NCI-H2196 (cell line): ENCODE results near the gene DLX4.

ENCODE experiments used
- DNase-seq: peaks from one replicate; lab custom pipeline; 2025; ENCODE audit not compliant: unreplicated experiment; lab: John Stamatoyannopoulos, UW

DLX4 gene

GRCh38 chr17:50003911-50004310, 34.9 kb downstream of the DLX4 start:
- DNase-seq, result no peak

DNA sequence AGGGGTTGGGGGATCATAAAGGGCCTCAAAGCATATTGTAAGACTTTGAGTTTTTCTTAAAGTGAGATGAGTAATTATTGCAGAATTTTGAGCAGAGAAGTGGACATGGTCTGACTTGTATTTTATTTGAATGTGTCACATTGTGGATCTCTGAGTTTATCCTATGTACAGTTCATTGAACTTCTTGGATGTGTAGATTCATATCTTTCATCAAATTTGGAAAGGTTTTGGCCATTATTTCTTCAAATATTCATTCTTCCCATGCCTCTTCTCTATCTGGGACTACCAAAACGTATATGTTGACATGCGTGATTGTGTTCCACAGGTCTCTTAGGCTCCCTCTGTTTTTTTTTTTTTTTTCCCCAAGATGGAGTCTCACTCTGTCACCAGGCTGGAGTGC, 40.3 kb downstream of the DLX4 start:
- no peak for DNase-seq

DNA sequence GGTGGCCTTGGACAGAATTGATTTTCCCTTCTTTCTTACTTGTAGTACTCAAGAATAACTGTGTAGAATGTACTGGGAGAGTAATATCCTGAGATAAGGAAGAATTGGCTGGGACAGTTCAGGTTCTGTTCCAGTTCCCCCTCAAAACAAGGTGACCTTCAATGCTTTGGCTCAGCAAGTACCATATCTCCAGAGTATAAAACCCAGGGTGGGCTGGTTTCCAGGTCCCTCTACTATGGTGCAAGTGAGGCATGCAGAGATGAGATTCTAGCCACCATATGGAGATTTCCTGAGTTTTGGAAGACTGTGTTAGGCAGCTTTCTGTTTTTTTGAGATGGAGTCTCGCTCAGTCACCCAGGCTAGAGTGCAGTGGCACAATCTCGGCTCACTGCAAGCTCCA, 44.1 kb downstream of the DLX4 start:
- no peak for DNase-seq

GRCh38 chr17:50014471-50015088, 45.6 kb downstream of the DLX4 start:
- DNase-seq, result no peak

DNA sequence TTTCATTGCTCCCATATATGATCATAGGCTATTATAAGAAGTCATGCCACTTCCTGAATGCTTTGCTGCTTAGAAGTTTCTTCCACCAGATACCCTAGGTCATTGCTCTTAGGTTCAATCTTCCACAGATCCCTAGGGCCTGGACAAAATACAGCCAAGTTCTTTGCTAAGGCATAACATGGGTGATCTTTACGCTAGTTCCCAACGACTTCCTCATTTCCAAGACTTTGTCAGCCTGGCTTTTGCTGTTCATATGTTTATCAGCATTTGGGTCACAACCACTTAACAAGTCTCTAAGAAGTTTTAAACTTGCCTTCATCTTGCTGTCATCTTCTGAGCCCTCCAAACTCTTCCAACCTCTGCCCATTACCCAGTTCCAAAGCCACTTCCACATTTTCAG, 46.2 kb downstream of the DLX4 start:
- no peak for DNase-seq

DNA sequence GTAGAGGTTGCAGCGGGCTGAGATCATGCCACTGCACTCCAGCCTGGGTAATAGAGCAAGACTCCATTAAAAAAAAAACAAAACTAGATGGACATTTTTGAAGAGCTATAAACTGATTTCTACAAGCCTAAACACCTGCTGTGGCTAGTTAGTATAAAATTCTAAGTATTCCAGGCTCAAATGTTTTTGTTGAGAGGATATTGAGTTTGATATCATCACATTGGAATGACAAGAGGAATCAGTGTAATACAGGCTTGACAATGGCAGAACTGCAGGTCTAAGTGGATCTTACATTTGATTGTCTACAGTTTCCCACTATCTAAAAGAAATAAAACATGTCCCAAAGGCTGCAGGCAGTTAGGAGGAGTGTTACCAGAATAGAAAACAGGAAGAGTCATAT, 49.9 kb downstream of the DLX4 start:
- no peak for DNase-seq

DNA sequence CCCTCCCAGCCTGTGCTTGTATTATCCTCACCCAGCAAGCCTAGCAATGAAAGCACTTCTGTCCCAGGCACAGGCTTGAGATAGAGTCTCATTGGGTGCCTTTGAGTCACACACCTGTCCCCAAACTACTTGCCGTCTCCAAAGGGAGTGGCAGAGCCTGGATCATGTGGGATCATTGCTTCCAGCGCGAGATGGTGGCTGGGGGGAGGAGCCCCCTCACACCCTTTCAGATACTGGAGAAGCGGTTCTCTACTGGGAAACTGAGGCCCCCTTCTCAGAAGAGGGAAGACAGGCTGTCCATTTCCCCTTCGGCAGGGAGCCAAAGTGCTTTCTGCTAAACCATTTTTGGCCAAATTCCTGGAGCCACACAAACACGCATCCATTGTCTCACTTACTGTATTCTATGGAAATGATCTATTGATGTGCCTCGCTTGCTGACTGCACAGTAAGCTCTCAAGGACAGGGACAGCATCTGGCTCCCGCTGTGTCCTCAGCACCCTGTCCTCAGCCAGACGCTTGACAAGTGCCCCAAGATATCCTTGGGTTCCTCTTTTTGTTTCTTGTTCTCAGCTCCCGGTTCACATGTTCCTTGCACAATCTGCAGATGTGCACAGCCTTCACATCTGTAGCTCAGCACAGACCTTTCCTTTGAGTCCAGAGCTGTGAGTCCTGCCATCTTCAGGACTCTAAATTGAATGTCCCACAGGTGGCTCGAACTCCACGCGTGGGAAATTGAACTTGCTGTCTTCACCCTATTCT, 52.0 kb downstream of the DLX4 start:
- DNase-seq, result no peak

DNA sequence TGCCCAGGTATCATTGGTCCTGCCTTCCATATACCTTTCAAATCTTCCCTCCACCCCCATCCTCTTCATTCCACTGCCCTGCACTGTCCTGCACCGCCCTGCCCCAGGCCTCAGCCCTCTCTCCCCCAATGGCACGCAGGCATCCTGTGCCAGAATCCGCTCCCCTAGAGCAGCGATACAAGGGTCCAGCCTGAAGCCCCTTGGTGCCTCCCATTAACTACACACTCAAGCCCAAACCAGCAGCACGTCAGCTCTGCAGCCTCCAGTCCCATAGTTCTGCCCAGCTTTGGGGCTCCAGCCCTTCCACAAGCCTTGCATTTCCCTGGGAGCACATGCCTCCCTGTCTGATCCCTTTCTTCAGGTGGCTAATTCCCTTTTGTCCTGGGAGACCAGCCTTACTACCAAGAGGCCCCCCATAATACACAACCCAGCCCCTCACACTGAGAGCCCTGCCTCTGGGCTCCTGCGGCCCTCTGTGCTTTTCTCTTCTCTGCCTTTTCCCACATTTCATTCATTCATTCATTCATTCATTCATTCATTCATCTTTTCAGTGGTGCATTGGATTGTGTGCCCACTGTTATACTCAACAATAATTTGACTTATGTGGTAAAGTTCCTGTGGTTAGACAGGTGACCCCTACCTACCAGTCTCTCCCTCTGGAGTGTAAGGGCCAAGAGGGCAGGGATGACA, 52.8 kb downstream of the DLX4 start:
- DNase-seq, result no peak

GRCh38 chr17:50022463-50023130, 53.6 kb downstream of the DLX4 start:
- no peak for DNase-seq

DNA sequence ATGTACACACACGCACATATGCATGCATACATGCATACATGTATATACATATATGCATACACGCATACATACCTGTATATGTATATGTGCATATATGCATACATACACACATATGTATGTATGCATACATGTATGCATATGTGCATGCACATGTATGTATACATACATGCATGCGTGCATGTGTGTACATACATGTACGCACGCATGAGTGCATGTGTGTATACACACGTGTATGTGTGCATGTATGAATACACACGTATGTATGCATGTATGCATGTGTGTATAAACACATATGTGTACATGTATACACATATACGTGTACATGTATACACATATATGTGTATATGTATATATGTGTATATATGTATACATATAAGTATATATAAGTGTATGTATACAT, 54.5 kb downstream of the DLX4 start:
- no peak for DNase-seq
